Erythroblast (primary cell): ENCODE data around the gene ZNHIT2.

Experiments used
- GATA1 ChIP-seq: IDR thresholded peaks from 2 replicates; pipeline ENCODE4 v1.6.1; 2011; ENCODE audit warnings: low read depth, mild to moderate bottlenecking, control low read depth, low read length, moderate library complexity
- POLR2A ChIP-seq: IDR thresholded peaks from 2 replicates; pipeline ENCODE4 v1.6.1; 2011; ENCODE audit warnings: mild to moderate bottlenecking, low read length

DNA sequence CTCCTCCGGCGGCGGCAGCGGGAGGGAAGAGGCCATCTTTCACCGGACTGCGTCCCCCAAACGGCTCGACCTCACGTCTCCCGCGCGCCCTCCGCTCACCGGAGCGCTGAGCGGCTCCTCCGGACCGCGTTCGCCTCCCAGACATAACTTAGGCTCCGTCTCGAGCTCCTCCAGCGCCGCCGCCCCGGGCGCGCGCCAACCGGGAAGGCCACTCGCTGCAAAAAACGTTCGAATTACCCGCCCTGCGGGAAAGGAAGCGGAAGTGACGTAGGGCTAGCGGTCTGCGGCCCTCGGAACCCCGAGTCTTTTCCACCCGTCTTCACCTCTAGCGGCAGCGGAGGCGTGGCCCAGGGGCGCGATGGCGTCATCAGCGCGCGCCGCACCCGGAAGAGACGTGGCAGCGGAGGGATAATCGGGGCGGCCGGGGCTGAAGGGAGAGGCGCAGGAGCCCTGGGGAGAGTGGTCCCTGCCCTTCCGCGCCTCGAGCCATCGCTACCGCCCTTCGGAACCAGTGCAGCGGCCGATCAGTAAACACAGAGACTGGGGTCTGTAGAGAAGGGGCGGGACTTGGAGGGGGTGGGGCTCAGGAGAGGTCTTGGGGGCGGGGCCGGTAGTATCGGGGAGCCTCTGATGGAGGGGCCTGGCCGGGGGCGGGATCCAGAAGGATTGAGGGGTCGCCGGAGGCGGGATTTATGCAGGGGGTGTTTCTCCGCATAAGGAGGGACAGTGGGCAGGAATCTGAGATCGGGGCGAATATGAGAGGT is 33.5 kb downstream of the ZNHIT2 start, which contains the start of the genes CDCA5 and ZFPL1:
- peak; percentile 93 for TF ChIP-seq POLR2A
- TF ChIP-seq GATA1: no peak
